A549 (cell line): ENCODE measurements around the gene PPP4R1.

Experiments
- CTCF ChIP-seq: fragments of >200 bp; sonication (Bioruptor Twin); formaldehyde crosslinking; IDR thresholded peaks from 3 replicates; pipeline ENCODE4 v1.5.1; 2016
- EHMT2 ChIP-seq: fragments of 200-600 bp; sonication (generic); IDR thresholded peaks from 2 replicates; pipeline ENCODE4 v1.6.1; 2016; ENCODE audit warnings: antibody characterized with exemption, low read depth, mild to moderate bottlenecking, moderate library complexity
- ELK1 ChIP-seq: fragments of 150-350 bp; IDR thresholded peaks from 2 replicates; pipeline ENCODE4 v1.6.1; 2014; ENCODE audit warnings: low read depth, mild to moderate bottlenecking, low read length
- EP300 ChIP-seq, 2 experiments: fragments of >200 bp; sonication (Bioruptor Twin); formaldehyde crosslinking; IDR thresholded peaks; 2 replicates in 1 of 2; 3 replicates in 1 of 2; pipeline ENCODE4 v1.6.1; 2016 to 2017
- FOSB ChIP-seq: fragments of 250-450 bp; sonication (Bioruptor Pico); IDR thresholded peaks from 2 replicates; pipeline ENCODE4 v1.5.0; 2020; ENCODE audit warnings: mild to moderate bottlenecking, moderate library complexity
- HOXB13 ChIP-seq: fragments of 250-450 bp; sonication (Bioruptor Pico); IDR thresholded peaks from 2 replicates; pipeline ENCODE4 v1.5.0; 2020; ENCODE audit warnings: low read depth, mild to moderate bottlenecking, moderate library complexity
- MAFK ChIP-seq: fragments of 450-650 bp; IDR thresholded peaks from 2 replicates; pipeline ENCODE4 v1.6.1; 2014; ENCODE audit not compliant: partially characterized antibody
- MAX ChIP-seq: IDR thresholded peaks from 2 replicates; pipeline ENCODE4 v1.6.1; 2012
- MYC ChIP-seq: IDR thresholded peaks from 2 replicates; pipeline ENCODE4 v1.6.1; 2012; ENCODE audit warnings: mild to moderate bottlenecking, inconsistent platforms, low read length, improper control_type of control experiment, borderline replicate concordance
- RCOR1 ChIP-seq: fragments of 150-350 bp; IDR thresholded peaks from 2 replicates; pipeline ENCODE4 v1.6.1; 2014; ENCODE audit warnings: antibody characterized with exemption, low read length, low read depth
- REST ChIP-seq: fragments of 200-600 bp; sonication (generic); IDR thresholded peaks from 2 replicates; pipeline ENCODE4 v1.6.1; 2016; ENCODE audit warnings: antibody characterized with exemption, mild to moderate bottlenecking, moderate library complexity

- no peak for TF ChIP-seq CTCF
- TF ChIP-seq FOSB: no peak
- TF ChIP-seq ELK1: no peak
- TF ChIP-seq RCOR1: no peak
- no peak for TF ChIP-seq REST
- no peak for TF ChIP-seq HOXB13 (CRISPR knock-in tag)
- no peak for TF ChIP-seq EP300 (IDR thresholded peaks at IDR 0.05)
- no peak for TF ChIP-seq MAX
- no peak for TF ChIP-seq EHMT2
- TF ChIP-seq MYC: no peak
- TF ChIP-seq MAFK: no peak
Observed at GRCh38 chr18:9609190-9609589, 5.2 kb downstream of the PPP4R1 start.
